ENCODE measurements around the gene CCDC47. TPM values are rescaled to one million over a fixed set of nuclear protein-coding genes. Genes with fewer than 3 reads are reported as not detected.

Gene CCDC47
- total RNA-seq, 1 donor from 2014 or later = 65.2 TPM

DNA sequence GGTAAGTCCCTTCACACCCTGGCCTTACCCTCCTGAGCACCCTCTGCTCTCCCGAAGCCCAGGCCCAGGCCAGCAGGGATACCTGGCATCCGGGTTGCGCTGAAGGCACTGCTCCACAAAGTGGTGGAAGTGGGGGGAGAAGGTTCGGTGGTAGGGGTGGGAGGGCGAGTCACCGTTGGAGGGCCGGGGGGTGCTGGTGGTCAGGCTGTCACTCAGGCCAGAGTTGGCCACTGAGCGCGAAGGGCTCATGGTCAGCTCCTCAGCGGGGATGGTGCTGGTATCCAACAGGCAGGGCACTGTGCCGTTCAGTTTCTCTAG, 69.2 kb downstream of the CCDC47 start:
- no peaks in the 10 kb centered on the region for H3K9me3 Mint-ChIP-seq (ENCODE audit: low read depth)
- peaks cover 11% of the 10 kb centered on the region for H3K4me1 Mint-ChIP-seq (ENCODE audit: low read depth)
- H3K27ac Mint-ChIP-seq = no peak overlapping the region
- peaks cover 9% of the 10 kb centered on the region for H3K36me3 Mint-ChIP-seq (ENCODE audit: insufficient read depth)
- H3K4me3 Mint-ChIP-seq (ENCODE audit: low read depth) = no peak overlapping the region
- no peak for DNase-seq (ENCODE audit: low spot score, unreplicated experiment)
- no peak for TF ChIP-seq CTCF (IDR thresholded peaks at IDR 0.05; ENCODE audit: unreplicated experiment)
- H3K27me3 Mint-ChIP-seq = no peaks in the 10 kb centered on the region

DNA sequence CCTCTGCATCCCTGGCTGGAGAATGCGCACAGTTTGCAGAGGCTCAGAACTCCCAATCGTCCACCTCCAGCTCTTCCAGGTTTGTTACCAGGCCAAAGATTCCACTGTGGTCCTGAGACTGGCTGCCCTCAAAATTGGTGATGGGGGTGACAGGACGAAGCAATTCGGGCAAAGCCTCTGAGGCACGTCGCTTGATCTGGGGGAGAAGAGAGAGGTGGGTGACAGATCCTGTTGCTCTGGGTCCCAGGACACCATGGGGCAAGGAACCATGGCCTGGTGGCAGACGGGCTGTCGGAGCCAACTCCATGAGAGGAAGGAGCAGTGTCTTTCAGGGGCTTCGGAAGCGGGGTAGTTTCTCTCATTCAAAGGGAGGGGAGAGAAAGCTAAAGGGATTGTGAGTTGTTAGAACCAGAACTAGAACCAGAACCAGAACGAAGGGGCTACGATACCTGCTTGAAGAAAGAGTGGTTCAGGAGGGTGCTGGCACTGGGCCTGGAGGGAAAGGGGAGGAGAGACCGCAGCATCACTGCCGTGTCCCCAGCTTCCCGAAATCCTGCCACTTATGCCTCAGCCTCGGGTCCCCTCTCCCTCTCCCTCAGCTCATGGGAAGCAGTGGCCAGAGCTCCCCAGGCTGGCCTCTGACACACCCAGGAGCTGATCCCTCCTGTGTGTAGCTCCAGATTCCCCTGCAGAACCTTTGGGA, 69.7 kb downstream of the CCDC47 start:
- DNase-seq (ENCODE audit: low spot score, unreplicated experiment) = no peak
- H3K9me3 Mint-ChIP-seq (ENCODE audit: low read depth) = no peaks in the 10 kb centered on the region
- H3K27me3 Mint-ChIP-seq = no peaks in the 10 kb centered on the region
- H3K36me3 Mint-ChIP-seq (ENCODE audit: insufficient read depth) = peaks cover 5% of the 10 kb centered on the region
- H3K4me3 Mint-ChIP-seq (ENCODE audit: low read depth) = no peak overlapping the region
- peaks cover 11% of the 10 kb centered on the region for H3K4me1 Mint-ChIP-seq (ENCODE audit: low read depth)
- H3K27ac Mint-ChIP-seq = no peak overlapping the region
- no peak for TF ChIP-seq CTCF (IDR thresholded peaks at IDR 0.05; ENCODE audit: unreplicated experiment)

GRCh38 chr17:63703029-63703428, 70.4 kb downstream of the CCDC47 start:
- Mint-ChIP-seq H3K4me1 (ENCODE audit: low read depth) (peaks cover 11% of the 10 kb centered on the region), H3K9me3 (ENCODE audit: low read depth) (no peaks in the 10 kb centered on the region), H3K36me3 (ENCODE audit: insufficient read depth) (peaks cover 4% of the 10 kb centered on the region), H3K27me3 (no peaks in the 10 kb centered on the region), H3K4me3 (ENCODE audit: low read depth) (peak overlapping the region; percentile 9), H3K27ac (peak overlapping the region; percentile 24)
- TF ChIP-seq CTCF (IDR thresholded peaks at IDR 0.05; ENCODE audit: unreplicated experiment) = no peak
- DNase-seq (ENCODE audit: low spot score, unreplicated experiment) = no peak

DNA sequence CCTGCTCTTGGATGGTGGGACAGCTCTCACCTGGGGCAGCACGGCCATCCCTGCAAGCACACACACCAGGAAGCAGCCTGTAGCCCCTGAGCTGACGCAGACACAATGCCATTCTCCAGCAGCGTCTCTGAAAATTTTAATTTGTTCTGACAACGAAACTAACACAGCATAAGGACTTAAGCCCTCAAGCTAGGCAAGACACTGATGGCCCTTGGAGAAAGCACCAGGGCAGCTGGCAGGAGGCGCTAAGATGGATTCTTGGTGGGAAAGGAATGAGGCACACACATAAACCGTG, 70.7 kb downstream of the CCDC47 start:
- H3K4me1 Mint-ChIP-seq (ENCODE audit: low read depth) = peaks cover 11% of the 10 kb centered on the region
- peak overlapping the region; percentile 24 for H3K27ac Mint-ChIP-seq
- peaks cover 4% of the 10 kb centered on the region for H3K36me3 Mint-ChIP-seq (ENCODE audit: insufficient read depth)
- H3K27me3 Mint-ChIP-seq = no peaks in the 10 kb centered on the region
- no peaks in the 10 kb centered on the region for H3K9me3 Mint-ChIP-seq (ENCODE audit: low read depth)
- H3K4me3 Mint-ChIP-seq (ENCODE audit: low read depth) = peak overlapping the region; percentile 9
- no peak for TF ChIP-seq CTCF (IDR thresholded peaks at IDR 0.05; ENCODE audit: unreplicated experiment)
- DNase-seq (ENCODE audit: low spot score, unreplicated experiment) = no peak

- H3K36me3 Mint-ChIP-seq (ENCODE audit: insufficient read depth) = peaks cover 4% of the 10 kb centered on the region
- no peak for DNase-seq (ENCODE audit: low spot score, unreplicated experiment)
Observed at GRCh38 chr17:63701868-63702720, 71.3 kb downstream of the CCDC47 start.

More at GRCh38 chr17:63701868-63702720, 71.3 kb downstream of the CCDC47 start:
- Mint-ChIP-seq H3K4me1 (ENCODE audit: low read depth) (peaks cover 11% of the 10 kb centered on the region), H3K27ac (peak overlapping the region; percentile 24), H3K9me3 (ENCODE audit: low read depth) (no peaks in the 10 kb centered on the region), H3K4me3 (ENCODE audit: low read depth) (peak overlapping the region; percentile 65), H3K27me3 (no peaks in the 10 kb centered on the region)
- no peak for TF ChIP-seq CTCF (IDR thresholded peaks at IDR 0.05; ENCODE audit: unreplicated experiment)
